Stomach smooth muscle (tissue), 2 donors: ENCODE data around the gene ADAD1.
"Not testable (repeated sequence)": the region's sequence is repeated elsewhere in the genome, so short reads cannot be mapped to it uniquely, and the experiment has no call there.

Source experiments
- H3K27ac ChIP-seq: one replicate; pipeline ENCODE4 v1.7.0; 2013; ENCODE audit warnings: mild to moderate bottlenecking, low read length, inconsistent platforms
- H3K27me3 ChIP-seq, 2 donors: one replicate each; pipeline ENCODE4 v1.7.0; 2013; ENCODE audit warnings: low read length in 2 of 2; ENCODE audit not compliant: insufficient read depth in 2 of 2, control insufficient read depth in 1 of 2
- H3K36me3 ChIP-seq, 2 donors: one replicate each; pipeline ENCODE4 v1.7.0; 2013; ENCODE audit warnings: low read length in 2 of 2; ENCODE audit not compliant: control insufficient read depth in 2 of 2, insufficient read depth in 2 of 2
- H3K4me1 ChIP-seq: one replicate; pipeline ENCODE4 v1.7.0; 2013; ENCODE audit warnings: low read length; ENCODE audit not compliant: control insufficient read depth, insufficient read depth
- H3K4me3 ChIP-seq, 2 donors: one replicate each; pipeline ENCODE4 v1.7.0; 2013; ENCODE audit warnings: low read length in 2 of 2
- H3K9ac ChIP-seq, 2 donors: one replicate each; pipeline ENCODE4 v1.7.0; 2013; ENCODE audit warnings: low read length in 2 of 2, mild to moderate bottlenecking in 1 of 2
- H3K9me3 ChIP-seq, 2 donors: one replicate each; pipeline ENCODE4 v1.7.0; 2013; ENCODE audit warnings: low read length in 2 of 2; ENCODE audit not compliant: control insufficient read depth in 2 of 2
- donor health status: healthy.
- donor health status: Pancreatic carcinoma.

The ADAD1 gene

DNA sequence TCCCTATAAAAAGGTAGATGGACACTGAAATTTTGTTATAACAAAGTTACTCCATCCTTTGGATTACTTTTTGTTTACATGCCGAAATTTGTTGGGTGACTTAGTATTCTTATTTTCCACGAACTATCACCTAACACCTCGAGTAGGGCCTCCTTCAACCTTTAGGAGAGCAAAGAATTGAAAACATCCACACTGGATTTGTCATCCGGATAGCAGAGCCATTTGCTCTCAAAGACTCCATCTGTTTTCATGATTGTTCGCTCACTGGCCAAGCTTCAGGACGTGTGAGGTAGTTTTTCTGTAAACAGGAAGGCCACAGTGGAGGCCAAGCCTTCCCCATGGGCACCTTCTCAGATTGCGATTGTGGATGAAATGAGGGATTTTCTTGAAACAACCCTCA, at the start of gene ADAD1:
Gene ADAD1 (plus strand): TSS at position 301 of the 400 bp plus-strand sequence. CDS start 1,059 bp downstream, outside the sequence.
- no peaks in the 10 kb centered on the region for H3K27me3 ChIP-seq
- no peak within 1 kb of the TSS for H3K4me3 ChIP-seq
- H3K36me3 ChIP-seq, result no peaks in the 10 kb centered on the region
- no peak within 1 kb of the TSS for H3K9ac ChIP-seq
- H3K9me3 ChIP-seq, result peaks cover 0 to 3% of the 10 kb centered on the region in 2 donors
- no peaks in the 10 kb centered on the region for H3K4me1 ChIP-seq
- no peak within 1 kb of the TSS for H3K27ac ChIP-seq

DNA sequence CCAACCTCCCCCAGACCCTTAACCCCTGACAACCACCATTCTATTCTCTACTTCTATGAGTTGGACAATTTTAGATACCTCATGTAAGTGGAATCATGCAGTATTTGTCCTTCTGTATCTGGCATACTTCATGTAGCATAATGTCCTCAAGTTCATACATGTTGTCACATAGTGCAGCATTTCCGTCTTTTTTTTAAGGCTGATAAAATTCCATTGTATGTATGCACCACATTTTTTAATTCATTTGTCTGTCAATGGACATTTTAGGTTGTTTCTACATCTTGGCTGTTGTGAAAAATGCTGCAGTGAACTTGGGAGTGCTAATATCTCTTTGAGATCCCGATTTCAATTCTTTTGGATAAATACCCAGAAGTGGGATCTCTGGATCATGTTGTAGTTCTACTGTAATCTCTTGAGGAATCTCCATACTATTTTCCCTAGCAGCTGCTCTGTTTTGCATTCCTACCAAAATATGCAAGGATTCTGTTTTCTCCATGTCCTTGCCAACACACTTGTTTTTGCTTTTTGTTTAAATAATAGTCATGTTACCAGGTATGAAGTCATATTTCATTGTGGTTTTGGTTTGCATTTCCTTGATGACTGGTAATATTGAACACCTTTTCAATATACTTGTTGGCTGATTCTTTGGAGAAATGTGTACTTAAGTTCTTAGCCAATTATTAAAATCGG, 48.8 kb upstream of the ADAD1 start:
- Histone ChIP-seq H3K36me3 (peaks cover 6 to 24% of the 10 kb centered on the region in 2 donors), H3K9me3 (no peaks in the 10 kb centered on the region)

DNA sequence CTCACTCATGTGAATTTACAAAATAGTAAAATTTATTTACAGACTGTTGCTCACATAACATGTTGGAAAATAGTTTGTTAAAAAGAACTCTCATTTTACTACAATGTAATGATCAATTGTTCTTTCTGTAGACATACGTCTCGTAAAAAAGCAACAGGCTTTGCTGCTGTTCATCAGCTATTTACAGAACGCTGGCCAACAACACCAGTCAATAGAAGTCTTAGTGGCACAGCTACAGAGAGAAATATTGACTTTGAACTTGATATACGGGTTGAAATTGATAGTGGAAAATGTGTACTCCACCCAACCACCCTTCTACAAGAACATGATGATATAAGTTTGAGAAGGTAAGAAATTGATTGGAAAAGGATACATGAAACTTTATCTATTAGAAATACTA, 47.6 kb upstream of the ADAD1 start:
- Histone ChIP-seq H3K9me3 (no peaks in the 10 kb centered on the region), H3K36me3 (peaks cover 8 to 32% of the 10 kb centered on the region in 2 donors), H3K27ac (no peak overlapping the region), H3K9ac (no peak overlapping the region), H3K27me3 (no peaks in the 10 kb centered on the region), H3K4me3 (no peak overlapping the region), H3K4me1 (no peaks in the 10 kb centered on the region)

More for the DNA sequence above, 48.8 kb upstream of the ADAD1 start:
- Histone ChIP-seq H3K4me3 (no peak overlapping the region), H3K4me1 (no peaks in the 10 kb centered on the region), H3K27me3 (no peaks in the 10 kb centered on the region), H3K9ac (no peak overlapping the region), H3K27ac (no peak overlapping the region)

DNA sequence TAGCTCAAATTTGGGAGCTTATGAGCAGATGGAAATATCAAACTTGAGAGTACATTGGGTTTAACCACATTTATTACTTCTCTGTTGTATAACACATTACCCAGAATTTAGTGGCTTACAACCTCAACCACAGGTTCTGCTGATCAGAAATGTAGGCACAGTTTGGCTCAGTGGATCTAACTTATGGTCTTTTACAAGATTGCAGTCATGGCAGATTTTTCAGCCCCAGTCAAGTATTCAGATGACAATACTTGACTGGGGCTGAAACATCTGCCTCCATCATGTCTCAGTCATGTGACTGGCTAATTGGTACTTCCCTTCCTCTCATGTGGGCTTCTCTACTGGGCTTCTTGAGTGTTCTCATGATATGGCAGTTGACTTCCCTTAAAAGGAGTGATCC, 44.0 kb upstream of the ADAD1 start:
- Histone ChIP-seq H3K9me3 (no peaks in the 10 kb centered on the region), H3K9ac (no peak overlapping the region), H3K27me3 (no peaks in the 10 kb centered on the region), H3K27ac (no peak overlapping the region), H3K4me3 (no peak overlapping the region), H3K4me1 (no peaks in the 10 kb centered on the region), H3K36me3 (peaks cover 8 to 25% of the 10 kb centered on the region in 2 donors)

DNA sequence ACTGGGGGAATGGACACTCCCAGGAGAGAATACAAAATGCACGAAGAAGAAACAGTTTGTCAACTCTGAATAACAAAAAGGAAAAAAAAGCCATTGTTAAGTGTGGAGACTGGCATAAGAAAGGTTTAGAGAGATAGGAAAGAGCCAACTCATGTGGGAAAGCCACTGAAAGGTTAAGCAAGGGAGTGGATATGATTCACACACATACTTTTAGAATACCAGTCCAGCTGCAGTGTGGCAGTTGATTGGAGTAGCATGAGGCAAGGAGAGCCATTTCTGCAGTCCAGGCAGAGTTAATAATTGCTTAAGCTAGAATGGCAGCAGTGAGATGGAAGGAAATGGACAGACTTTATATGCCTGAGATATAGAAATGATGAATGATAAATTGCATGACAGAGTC, 36.9 kb upstream of the ADAD1 start:
- H3K27me3 ChIP-seq, result no peaks in the 10 kb centered on the region
- H3K9ac ChIP-seq, result no peak overlapping the region
- peaks cover 2 to 12% of the 10 kb centered on the region in 2 donors for H3K36me3 ChIP-seq
- no peak overlapping the region for H3K4me3 ChIP-seq
- no peaks in the 10 kb centered on the region for H3K4me1 ChIP-seq
- no peaks in the 10 kb centered on the region for H3K9me3 ChIP-seq
- no peak overlapping the region for H3K27ac ChIP-seq

DNA sequence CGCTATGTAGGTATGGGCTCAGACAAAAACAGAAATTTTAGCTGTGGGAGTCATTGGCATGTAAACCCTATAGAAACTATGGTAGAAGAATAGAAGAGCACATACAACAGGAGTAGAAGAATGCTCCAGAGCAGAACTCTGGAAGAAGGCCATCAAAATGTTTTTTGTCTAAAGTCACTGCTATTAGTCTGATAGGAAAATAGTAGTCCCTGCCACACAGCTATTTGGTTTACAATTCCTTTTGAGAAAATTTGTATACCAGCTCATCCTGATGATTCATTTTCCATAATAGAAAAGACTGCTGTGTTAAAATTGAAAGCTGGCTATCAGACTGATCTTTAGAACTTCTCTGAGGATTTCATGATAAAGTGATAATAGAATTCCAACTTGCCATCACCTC, 32.8 kb upstream of the ADAD1 start:
- Histone ChIP-seq H3K4me3 (no peak overlapping the region), H3K9ac (no peak overlapping the region), H3K27me3 (no peaks in the 10 kb centered on the region), H3K36me3 (peaks cover 19 to 23% of the 10 kb centered on the region in 2 donors), H3K27ac (no peak overlapping the region), H3K4me1 (no peaks in the 10 kb centered on the region), H3K9me3 (no peaks in the 10 kb centered on the region)

DNA sequence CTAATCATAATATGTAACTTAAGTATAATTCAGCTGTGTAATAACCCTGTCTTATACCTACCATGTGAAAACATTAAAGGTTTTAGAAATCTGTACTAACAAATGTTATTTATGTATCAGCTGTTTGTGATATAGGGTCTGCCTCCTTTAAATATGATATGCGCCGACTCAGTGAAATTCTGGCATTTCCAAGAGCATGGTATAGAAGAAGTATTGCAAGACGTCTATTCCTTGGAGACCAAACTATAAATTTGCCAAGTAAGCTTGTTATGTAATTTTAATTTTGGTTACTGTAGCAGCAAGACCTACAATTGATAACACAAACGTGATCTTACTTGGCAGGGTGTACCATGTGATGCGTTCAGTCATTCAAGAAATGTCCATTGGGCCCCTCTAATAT, 32.3 kb upstream of the ADAD1 start:
- H3K4me3 ChIP-seq, result no peak overlapping the region
- H3K9ac ChIP-seq, result no peak overlapping the region
- H3K27ac ChIP-seq, result no peak overlapping the region
- H3K36me3 ChIP-seq, result peaks cover 19 to 27% of the 10 kb centered on the region in 2 donors
- H3K9me3 ChIP-seq, result no peaks in the 10 kb centered on the region
- H3K4me1 ChIP-seq, result no peaks in the 10 kb centered on the region
- H3K27me3 ChIP-seq, result no peaks in the 10 kb centered on the region

DNA sequence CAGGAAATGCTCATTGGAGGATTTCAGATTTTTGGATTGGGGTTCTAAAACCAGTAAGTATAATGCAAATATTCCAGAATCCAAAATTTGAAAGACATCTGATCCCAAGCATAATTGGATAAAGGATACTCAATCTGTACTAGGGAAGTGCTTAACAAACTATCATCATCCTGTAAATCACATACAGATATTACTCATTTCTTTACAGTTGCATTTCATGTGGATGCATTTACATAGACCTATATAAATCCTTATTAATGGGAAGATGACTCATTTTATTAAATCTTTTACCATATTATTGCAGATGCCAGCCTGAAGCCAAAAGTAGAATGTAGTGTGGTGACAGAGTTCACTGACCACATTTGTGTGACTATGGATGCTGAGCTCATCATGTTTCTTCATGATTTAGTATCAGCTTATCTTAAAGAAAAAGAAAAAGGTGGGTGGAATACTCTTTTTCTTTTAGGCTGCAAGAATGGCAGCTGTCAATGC, 22.4 kb upstream of the ADAD1 start:
- H3K36me3 ChIP-seq, result peaks cover 14 to 28% of the 10 kb centered on the region in 2 donors
- no peak overlapping the region for H3K4me3 ChIP-seq
- no peak overlapping the region for H3K27ac ChIP-seq
- no peaks in the 10 kb centered on the region for H3K9me3 ChIP-seq
- no peaks in the 10 kb centered on the region for H3K4me1 ChIP-seq
- no peaks in the 10 kb centered on the region for H3K27me3 ChIP-seq
- no peak overlapping the region for H3K9ac ChIP-seq

DNA sequence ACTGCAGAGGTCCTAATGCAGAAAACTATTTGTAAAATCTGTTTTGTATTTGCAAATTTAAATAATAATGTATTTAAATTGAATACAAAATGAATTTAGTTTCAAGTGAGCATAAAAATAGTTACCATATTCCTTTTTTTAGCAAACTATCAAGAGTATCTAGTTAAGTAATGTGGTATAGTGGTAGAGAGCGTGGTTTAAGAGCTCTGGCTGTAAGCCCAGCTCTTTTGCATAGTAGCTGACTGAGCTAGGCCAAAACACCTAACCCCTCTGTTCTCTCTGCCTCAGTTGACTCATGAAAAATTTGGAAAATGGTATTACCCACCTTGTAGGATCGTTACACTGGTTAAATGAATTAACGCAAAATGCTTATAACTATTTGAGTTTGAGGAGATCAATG, 18.1 kb upstream of the ADAD1 start:
- H3K4me3 ChIP-seq, result no peak overlapping the region
- H3K9ac ChIP-seq, result no peak overlapping the region
- peaks cover 9 to 20% of the 10 kb centered on the region in 2 donors for H3K36me3 ChIP-seq
- H3K9me3 ChIP-seq, result peaks cover 0 to 5% of the 10 kb centered on the region in 2 donors
- H3K4me1 ChIP-seq, result no peaks in the 10 kb centered on the region
- no peak overlapping the region for H3K27ac ChIP-seq
- no peaks in the 10 kb centered on the region for H3K27me3 ChIP-seq

DNA sequence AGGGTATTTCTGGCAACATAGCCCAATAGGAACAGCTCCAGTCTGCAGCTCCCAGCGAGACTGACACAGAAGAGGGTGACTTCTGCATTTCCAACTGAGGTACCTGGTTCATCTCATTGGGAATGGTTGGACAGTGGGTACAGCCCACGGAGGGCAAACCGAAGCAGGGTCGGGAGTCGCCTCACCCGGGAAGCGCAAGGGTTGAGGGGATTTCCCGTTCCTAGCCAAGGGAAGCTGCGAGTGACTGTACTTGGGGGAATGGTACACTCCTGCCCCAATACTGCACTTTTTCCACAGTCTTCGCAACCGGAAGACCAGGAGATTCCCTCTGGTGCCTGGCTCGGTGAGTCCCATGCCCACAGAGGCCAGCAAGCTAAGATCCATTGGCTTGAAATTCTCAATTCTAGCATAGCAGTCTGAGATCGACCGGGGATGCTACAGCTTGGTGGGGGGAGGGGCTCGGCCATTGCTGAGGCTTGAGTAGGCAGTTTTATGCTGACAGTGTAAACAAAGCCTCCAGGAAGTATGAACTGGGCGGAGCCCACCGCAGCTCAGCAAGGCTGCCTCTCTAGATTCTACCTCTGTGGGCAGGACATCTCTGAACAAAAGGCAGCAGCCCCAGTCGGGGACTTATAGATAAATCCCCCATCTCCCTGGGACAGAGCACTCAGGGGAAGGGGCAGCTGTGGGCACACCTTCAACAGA, 14.0 kb upstream of the ADAD1 start:
- Histone ChIP-seq H3K27ac (no peak overlapping the region), H3K4me1 (no peaks in the 10 kb centered on the region), H3K9me3 (peaks cover 0 to 5% of the 10 kb centered on the region in 2 donors), H3K27me3 (no peaks in the 10 kb centered on the region), H3K9ac (no peak overlapping the region), H3K4me3 (no peak overlapping the region), H3K36me3 (peaks cover 4 to 5% of the 10 kb centered on the region in 2 donors)

DNA sequence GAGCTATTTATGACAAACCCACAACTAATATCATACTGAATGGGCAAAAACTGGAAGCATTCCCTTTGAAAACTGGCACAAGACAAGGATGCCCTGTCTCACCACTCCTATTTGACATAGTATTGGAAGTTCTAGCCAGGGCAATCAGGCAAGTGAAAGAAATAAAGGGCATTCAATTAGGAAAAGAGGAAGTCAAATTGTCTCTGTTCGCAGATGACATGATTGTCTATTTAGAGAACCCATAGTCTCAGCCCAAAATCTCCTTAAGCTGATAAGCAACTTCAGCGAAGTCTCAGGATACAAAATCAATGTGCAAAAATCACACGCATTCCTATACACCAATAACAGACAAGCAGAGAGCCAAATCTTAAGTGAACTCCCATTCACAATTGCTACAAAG, 10.0 kb upstream of the ADAD1 start:
- not testable (repeated sequence) for H3K9ac ChIP-seq, H3K9me3 ChIP-seq, H3K4me3 ChIP-seq, H3K27me3 ChIP-seq, H3K27ac ChIP-seq, H3K36me3 ChIP-seq, H3K4me1 ChIP-seq
